ENCODE results near the gene SRGN.

SRGN gene

DNA sequence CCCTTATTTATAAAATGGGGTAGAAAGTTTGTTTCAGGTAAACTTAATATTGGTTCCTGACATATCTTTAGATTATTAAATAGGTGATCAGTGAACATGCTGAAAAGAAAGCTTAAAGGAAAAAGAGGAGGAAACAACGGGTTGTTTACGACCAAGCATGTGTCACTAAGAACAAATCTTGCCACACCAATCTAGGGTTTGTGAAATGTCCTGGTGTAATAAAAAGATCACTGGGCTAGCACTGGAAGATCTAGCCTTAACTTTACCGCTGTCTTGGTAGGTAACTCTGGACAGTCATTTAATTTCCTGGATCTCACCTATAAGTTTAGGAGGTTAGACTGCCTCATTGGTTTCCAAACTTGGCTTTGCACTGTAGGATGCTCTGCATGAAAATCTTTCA, 55.1 kb downstream of the SRGN start:
- DNase-seq: no peak

- DNase-seq: no peak
Observed at GRCh38 chr10:69145329-69145728, 57.4 kb downstream of the SRGN start.

DNA sequence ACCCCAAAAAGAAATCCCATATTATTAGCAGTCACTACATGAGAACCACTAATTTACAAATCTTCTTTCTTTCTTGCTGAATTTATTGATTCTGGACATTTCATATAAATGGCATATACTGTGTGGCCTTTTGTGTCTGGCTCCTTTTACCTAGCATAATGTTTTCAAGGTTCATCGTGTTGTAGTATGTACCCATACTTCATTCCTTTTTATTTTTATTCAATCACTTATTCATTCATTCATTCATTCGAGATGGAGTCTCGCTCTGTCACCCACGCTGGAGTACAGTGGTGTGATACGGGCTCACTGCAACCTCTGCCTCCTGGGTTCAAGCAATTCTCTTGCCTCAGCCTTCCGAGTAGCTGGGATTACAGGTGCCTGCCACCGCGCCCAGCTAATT, 58.0 kb downstream of the SRGN start:
- DNase-seq: no peak

- DNase-seq: no peak
Observed at GRCh38 chr10:69146759-69147158, 58.9 kb downstream of the SRGN start.

- no peak for DNase-seq
Observed at GRCh38 chr10:69151984-69152383, 64.1 kb downstream of the SRGN start.

DNA sequence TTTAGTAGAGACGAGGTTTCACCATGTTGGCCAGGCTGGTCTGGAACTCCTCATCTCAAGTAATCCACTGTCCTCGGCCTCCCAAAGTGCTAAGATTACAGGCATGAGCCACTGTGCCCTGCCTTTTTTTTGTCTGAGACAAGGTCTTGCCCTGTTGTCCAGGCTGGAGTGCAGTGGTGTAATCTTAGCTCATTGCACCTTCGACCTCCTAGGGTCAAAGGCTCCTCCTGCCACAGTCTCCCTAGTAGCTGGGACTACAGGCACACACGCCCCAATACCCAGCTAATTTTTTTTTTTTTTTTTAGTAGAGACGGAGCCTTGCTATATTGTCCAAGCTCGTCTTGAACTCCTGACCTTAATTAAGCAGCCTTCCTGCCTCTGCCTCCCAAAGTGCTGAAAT, 65.3 kb downstream of the SRGN start:
- DNase-seq: no peak
